Activated naive CD8-positive, alpha-beta T cell treated with anti-CD3 and anti-CD28 coated beads, Interleukin-2, amount 50 U/mL, for 16 hours (primary cell): ENCODE results near the gene ZNF569.
"Not testable (repeated sequence)": the region's sequence is repeated elsewhere in the genome, so short reads cannot be mapped to it uniquely, and the experiment has no call there.

Experiments
- DNase-seq: peaks from one replicate; pipeline ENCODE4 v3.0.0-alpha.2; 2020; ENCODE audit warnings: low read depth, low spot score

The ZNF569 gene

DNA sequence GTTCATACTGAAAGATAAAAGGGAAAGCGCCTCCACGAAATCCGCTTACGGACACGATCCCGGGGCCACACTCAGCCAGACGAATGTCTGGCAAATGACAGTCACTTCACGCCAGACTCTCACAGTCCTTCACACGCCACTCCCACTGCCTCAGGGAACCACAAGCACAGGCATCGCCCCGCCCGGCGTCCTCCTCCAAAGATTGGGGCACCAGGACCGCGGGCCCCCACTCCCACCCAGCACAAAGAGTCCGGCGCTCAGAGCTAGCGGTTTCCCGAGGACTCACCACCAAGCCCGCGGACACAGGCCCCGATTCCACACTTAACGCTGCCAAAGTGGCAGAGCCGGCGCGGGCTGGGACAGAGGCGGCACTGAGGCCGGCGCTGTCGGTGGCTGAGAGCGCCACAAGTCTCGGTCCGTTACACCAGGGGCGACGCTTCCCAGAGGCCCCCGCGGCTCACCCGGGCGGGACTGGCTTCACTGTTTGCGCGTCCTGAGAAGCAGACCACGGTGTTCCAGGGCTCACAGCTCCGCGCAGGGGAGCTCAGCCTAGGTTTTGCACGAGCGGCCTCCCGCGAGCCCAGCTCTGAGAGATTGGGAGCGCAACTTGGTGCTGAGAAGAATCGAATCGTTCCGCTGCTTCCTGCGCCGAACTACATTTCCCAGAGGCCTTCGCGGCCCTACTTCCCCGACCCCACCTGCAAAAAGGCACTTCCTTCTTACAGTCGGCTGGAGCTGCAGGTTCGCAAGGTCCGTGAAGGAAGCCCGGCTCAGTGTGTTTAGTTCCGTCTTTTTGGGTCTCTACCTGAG lies at the start of gene ZNF569:
Gene ZNF569 (minus strand): TSS at position 647 of the 810 bp plus-strand sequence. CDS start 22,523 bp downstream, outside the sequence.
- DNase-seq: peak; percentile 76

DNA sequence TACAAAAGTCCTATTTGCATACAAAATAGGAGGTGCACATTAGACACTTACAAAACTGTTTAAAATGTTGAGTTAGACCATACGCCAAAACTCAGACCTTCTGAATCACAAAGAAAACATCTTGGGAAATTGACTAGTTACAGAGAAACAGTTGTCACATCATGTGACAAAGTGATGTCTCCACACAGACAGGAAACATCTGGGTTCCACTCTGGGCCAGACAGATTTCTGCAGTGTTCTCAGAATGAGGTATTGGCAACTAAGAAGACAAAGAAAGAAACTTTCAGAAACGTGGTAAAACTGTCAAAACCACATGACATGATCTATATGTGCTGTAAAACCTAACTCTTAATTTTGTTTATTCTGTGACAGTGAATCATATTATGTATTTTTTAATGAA lies 46.2 kb upstream of the ZNF569 start:
- no peak for DNase-seq

DNA sequence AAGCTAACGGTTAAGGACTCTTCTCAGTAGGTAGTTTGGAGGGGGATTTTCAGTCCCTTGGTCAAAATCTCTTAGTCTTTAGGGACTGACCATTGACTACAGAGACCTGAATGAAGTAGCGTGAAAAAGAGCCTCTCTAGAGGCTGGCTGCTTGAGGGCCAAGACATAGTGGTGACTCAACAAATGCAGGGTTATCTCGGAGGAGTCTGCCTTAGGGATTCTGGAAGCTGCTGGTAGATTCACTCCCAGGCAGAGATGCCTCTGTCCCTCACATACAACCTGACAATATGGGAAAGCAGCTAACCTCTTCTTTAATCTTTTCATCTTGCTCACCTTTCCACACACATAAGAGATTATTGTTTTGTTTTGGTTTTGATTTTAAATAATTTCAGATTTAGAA lies 44.6 kb upstream of the ZNF569 start:
- no peak for DNase-seq

DNA sequence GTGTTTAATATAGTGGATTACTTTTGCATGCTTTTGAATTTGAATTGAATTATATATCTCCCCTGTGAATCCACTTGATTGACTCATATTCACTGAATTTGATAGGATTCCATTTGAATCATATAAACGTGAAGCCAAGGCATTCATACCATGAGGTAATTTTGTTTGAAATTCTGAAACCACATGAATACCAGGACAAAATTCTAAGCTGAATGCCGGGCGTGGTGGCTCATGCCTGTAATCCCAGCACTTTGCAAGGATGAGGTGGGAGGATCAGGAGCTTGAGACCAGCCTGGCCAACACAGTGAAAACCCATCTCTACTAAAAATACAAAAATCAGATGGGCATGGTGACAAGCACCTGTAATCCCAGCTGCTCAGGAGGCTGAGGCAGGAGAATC lies 43.9 kb upstream of the ZNF569 start:
- DNase-seq: no peak

DNA sequence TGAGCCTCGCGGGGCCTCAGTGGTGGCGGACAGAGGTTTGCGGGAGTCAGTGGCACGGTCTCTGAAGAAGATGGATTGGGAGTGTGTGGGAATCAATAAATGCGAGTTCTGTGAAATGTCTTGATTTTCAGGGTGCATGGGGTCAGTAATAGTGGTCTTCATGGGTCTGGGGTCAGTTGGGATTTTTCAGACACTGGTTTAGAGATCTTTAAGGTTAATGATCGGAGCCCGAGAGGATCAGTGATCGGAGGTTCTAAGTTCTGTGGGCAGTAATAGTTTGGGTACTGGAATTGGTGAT lies 39.9 kb upstream of the ZNF569 start:
- DNase-seq: no peak

DNA sequence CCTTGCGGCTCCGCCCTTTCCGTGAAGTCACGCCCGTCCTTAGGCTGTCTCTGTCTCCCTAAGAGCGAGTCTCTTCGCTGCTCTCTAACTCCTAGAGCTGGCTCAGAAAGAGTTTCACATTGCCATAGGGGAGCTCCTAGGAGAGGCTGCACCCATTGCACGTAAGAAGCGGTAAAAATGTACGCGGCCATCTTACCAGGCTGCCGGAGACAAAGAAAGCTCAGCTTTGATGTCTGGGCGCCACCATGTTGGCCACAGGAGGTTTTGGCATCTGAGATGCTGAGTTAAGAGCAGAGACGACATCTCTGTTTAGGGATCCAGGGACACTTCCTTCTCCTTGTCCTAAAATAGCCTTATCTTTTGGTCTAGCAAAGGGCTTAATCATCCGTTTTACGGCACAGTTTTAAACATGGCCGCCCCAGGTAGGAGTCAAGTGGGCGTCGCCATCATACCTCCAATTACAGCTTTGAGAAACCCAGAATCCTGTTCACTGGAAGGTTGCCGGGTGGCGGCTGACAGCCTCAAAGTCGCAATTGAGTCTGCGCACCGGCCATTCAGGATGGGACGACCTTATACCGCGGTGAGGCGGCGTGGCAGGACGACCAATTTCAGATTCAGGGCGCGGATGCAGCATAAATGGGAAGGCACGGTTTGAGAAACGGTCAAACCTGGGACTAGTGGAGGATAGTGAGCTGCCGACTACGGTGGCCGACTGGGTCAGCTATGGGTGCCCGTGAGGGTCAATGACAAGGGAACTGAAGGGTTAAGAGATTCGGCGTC lies 39.3 kb upstream of the ZNF569 start, which contains the start of gene ZNF793:
Gene ZNF793 (plus strand): TSS at position 553 of the 780 bp plus-strand sequence. CDS start 16,501 bp downstream, outside the sequence.
- peak; percentile 41 for DNase-seq

DNA sequence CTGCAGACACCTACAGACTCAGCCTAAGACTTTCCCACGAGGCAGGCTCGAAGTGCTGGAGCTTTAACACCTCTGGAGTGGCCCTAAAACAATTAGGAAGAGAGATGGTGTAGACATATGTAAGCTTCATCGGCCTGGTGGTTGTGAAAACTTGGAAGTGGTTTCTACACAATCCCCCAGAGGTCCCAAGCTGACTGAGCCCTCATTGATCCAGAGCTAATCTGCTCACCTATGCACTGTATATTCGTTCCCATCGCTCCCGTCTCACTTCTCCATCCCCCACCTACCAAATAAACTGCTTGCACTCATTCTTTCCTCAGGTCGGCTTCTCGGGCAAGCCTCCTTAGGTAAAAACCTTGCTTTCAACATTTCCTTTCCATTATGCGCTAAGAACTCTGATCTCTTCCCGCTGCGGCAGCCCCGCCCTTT lies 38.7 kb upstream of the ZNF569 start:
- DNase-seq: no peak

DNA sequence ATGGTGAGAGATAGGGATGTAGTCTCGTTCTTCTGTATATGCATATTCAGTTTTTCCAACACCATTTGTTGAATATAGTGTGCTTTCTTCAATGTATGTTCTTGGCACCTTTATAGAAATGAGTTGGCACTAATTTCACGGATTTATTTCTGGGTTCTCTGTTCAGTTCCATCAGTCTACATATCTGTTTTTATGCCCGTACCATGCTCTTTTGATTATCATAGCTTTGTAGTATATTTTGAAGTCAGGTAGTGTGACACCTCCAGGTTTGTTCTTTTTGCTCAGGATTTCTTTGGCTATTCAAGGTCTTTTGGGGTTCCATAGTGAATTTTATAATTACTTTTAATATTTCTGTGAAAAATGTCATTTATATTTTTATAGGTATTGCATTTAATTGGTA lies 25.0 kb upstream of the ZNF569 start:
- no peak for DNase-seq

DNA sequence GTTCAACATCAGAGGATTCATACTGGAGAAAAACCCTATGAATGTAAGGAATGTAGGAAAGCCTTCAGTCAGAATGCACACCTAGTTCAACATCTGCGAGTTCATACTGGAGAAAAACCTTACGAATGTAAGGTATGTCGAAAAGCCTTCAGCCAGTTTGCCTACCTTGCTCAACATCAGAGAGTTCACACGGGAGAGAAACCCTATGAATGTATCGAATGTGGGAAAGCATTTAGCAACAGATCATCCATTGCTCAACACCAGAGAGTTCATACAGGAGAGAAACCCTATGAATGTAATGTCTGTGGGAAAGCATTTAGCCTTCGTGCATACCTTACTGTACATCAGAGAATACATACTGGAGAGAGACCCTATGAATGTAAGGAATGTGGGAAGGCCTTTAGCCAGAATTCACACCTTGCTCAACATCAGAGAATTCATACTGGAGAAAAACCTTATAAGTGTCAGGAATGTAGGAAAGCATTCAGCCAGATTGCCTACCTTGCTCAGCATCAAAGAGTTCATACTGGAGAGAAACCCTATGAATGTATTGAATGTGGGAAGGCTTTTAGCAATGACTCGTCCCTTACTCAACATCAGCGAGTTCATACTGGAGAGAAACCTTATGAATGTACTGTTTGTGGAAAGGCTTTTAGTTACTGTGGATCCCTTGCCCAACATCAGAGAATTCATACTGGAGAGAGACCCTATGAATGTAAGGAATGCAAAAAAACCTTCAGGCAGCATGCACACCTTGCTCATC lies 17.3 kb upstream of the ZNF569 start:
- DNase-seq: no peak

DNA sequence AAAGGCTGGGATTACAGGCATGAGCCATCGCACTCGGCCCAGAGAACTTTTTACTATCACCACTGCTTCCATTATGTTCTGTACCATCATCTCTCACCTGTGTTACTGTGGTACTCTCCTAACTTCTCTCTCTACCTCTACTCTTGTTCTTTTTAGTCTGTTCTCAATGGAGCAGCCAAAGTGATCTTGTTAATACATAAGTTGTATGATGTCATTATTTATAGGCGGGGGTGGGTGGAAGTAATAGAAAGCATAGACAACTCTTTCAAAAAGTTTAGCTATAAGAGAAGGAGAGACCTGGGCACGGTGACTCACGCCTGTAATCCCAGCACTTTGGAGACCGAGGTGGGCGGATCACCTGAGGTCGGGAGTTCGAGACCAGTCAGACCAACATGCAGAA lies 4.9 kb upstream of the ZNF569 start:
- no peak for DNase-seq

DNA sequence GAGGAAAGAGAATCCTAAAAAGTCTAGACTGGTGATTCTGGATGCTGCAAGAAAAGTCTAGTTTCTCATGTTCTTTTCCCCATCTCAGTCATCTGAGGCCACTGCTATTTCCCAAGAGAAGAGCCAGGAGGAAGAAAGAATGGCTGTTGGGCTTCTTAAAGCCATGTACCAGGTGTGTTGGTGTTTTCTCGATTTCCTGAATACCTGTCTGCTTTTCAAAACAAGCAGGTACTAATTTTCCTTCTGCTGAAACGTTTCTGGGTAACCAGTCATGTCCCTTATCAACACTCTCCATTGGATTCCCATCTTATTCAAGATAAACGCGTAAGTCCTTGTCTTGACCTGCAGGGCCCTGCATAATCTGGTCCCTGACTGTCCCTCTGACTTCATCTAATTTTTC lies 3.0 kb upstream of the ZNF569 start:
- no peak for DNase-seq

DNA sequence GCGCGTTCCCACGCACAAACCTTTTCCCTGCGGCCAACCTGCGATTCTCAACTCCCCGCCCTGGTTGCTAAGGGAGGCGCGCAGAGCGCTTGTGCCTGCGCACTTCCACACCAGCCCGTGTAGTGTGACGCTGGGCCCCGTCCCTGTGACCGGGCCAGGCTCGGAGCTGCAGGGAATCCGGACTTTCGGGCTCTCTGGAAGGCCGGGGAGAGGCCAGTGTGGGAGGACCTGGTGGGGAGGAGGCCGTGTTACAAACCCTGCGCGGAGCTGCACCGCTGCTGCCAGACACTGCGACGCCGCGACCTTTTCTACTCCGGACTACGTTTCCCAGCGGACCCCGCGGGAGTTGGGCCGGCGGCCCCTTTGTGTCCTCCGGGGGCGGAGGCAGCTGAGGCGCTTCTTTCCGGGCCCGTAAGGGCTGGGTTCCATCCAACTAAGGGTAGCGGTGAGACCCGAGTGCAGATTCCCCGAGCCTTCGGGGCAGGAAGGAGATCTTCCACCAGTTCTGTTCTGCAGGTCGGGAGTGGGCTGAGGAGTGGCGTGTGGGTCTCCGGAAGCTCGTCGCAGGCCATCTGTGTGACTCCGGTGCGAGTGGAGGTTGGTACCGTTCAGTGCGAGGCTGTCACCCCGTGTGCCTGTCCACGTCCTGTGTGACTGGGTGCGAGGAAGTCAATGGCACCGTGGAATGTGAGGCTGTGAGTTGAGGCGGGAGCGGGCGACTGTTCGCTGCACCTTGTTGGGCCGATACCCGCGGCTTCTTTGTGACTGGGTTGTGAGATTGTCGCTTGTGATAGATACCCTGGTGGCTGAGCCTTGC lies 1.9 kb upstream of the ZNF569 start, which contains the start of gene ZNF570:
Gene ZNF570 (plus strand): TSS at position 396 of the 817 bp plus-strand sequence. CDS start 999 bp downstream, outside the sequence.
- peak; percentile 73 for DNase-seq

DNA sequence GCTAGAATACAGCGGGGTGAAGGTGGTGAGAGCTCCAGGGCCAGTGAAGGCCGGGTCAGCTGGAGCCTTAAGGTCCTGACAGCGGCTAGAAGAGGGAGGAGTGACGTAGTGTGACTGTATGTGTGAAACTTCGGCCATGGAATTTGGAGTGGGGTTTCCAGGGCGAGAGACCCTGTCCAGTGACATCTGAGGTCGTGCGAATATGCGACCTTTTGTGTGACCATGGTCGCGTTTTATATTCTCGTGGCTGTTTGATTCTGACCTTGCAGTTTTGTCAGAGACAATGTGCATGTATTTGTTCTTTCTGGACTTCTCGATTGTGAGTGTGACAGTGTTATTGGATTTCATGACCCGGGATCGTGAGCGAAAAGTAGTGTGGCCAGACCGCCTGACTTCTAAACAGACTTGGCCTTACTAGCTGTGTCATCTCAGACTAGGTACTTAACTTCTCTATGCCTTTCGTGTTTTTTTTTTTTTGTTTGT lies 405 bp upstream of the ZNF569 start:
- DNase-seq: no peak

DNA sequence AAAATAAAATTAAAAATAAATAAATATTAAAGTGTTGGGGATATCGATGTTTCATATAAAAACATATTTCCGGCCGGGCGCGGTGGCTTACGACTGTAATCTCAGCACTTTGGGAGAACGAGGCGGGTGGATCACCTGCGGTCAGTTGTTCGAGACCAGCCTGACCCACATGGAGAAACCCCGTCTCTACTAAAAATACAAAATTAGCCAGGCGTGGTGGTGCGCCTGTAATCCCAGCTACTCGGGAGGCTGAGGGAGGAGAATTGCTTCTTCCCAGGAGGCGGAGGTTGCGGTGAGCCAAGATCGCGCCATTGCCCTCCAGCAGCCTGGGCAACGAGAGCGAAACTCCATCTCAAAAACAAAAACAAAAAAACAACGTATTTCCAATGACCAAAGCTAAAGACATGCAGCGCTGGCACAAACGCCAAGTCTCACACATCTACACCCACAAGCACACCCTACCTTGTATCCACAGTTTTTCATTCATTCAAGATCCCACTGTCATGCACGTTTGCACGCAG lies 907 bp downstream of the ZNF569 start:
- no peak for DNase-seq

DNA sequence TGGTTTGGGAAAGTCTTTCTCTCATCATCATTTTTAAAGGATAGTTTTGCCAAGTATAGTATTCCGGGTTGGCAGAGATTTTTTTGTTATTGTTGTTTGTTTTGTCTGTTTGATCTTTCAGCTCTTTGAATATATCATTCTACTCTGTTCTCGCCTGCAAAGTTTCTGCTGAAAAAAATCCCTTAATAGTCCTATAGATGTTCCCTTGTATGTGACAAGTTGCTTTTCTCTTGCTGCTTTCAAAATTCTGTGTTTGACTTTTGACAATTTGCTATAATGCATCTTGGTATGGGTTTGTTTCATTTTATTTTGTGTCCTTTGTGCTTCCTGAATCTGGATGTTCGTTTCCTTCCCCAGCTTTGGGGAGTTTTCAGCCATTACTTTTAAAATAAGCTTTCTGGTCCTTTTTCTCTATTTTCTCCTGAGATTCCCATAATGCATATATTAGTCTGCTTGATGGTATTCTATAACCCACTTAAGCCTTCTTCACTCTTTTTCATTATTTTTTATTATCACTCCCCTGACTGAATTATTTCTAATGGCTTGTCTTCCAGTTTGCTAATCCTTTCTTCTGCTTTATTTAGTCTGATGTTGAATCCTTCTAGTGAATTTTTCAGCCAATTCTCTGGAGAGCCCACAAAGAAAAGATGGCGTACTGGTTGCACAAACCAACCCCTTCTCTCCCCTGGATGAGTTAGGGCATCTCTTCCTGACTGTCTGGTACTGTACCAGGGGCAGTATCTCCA lies 14.6 kb downstream of the ZNF569 start:
- no peak for DNase-seq

DNA sequence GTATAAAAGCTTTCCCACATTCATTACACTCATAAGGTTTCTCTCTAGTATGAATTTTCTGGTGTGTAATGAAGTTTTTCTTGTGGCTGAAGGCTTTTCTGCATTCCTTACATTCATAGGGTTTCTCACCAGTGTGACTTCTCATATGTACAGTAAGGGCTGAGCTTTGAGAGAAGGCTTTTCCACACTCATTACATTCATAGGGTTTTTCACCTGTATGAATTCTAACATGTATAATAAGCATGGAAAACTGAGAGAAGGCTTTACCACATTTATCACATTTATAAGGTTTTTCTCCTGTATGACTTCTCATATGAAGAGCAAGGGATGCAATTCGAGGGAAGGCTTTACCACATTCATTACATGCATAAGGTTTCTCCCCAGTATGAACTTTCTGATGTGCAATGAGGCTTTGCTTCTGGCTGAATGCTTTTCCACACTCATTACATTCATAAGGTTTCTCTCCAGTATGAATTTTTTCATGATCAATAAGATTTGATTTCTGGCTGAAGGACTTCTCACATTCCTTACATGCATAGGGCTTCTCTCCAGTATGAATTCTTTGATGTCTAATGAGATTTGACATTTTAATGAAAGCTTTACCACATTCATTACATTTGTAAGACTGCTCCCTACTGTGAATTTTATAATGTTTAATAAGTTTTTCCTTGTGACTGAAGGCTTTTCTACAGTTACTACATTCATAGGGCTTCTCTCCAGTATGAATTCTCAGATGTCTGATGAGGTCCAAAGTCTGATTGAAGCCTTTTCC lies 53.7 kb downstream of the ZNF569 start:
- DNase-seq: no peak

DNA sequence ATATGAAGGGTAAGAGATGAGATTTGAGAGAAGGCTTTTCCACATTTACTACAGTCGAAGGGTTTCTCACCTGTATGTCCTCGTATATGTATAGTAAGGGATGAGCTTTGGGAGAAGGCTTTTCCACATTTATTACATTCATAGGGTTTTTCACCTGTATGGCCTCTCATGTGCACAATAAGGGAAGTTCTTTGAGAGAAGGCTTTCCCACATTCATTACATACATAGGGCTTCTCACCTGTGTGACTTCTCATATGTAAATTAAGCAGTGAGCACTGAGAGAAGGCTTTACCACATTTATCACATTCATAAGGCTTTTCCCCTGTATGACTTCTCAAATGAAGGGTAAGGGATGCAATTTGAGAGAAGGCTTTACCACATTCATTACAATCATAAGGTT lies 54.5 kb downstream of the ZNF569 start:
- no peak for DNase-seq

DNA sequence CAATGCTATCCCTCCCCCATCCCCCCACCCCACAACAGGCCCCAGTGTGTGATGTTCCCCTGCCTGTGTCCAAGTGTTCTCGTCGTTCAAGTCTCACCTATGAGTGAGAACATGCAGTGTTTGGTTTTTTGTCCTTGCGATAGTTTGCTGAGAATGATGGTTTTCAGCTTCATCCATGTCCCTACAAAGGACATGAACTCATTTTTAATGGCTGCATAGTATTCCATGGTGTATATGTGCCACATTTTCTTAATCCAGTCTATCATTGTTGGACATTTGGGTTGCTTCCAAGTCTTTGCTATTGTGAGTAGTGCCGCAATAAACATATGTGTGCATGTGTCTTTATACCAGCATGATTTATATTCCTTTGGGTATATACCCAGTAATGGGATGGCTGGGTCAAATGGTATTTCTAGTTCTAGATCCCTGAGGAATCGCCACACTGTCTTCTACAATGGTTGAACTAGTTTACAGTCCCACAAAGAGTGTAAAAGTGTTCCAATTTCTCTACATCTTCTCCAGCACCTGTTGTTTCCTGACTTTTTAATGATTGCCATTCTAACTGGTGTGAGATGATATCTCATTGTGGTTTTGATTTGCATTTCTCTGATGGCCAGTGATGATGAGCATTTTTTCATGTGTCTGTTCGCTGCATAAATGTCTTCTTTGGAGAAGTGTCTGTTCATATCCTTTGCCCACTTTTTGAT lies 61.0 kb downstream of the ZNF569 start:
- DNase-seq: not testable (repeated sequence)

DNA sequence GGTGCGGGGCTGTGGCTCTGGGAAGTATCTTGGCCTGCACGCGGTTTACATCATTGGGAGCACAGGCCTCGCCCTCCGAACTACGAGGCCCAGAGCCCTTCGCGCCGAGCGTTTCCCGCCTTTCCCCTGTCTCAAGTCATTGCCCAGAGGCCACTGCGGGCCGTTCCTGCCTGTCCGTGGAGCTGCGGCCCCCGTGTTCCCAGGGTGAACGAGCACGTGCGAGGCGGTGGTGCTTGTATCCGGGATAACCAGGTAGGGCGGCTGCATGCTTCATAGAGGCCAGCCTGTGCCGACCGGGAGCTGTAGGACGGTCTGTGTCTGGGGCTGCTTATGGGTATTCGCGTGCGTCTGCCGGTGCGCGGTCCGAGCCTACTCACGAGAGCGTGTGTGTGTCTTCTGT lies 63.8 kb downstream of the ZNF569 start:
- DNase-seq: no peak
